HCT116 (cell line): ENCODE measurements around the gene PDF. TPM values are rescaled to one million over a fixed set of nuclear protein-coding genes. Genes with fewer than 3 reads are reported as not detected.

ENCODE experiments used
- ATAC-seq: fragments of 200-7000 bp; cut with Tn5 transposase; 2 replicates; pipeline ENCODE4 v1.9.1; 2020; ENCODE audit warnings: mild to moderate bottlenecking, moderate library complexity
- BruUV-seq: library from RNA; stranded (reverse); fragments of 400-500 nt; replicated peaks from 2 replicates; lab custom pipeline; 2021; lab: Mats Ljungman, UMichigan
- CTCF ChIA-PET: fragments of 300-600 bp; sonication (Branson Sonifier 250); formaldehyde crosslinking; loops from one replicate; lab custom pipeline; 2021; ENCODE audit warnings: antibody characterized with exemption; lab: Charles Lee
- POLR2A ChIA-PET: fragments of 300-600, 350-600 bp; sonication (Branson Sonifier 250); formaldehyde crosslinking; loops from one replicate; lab custom pipeline; 2021; ENCODE audit warnings: antibody characterized with exemption; lab: Charles Lee
- RAD21 ChIA-PET, 2 experiments: fragments of 300-600 bp; sonication (Branson Sonifier 250); formaldehyde crosslinking; loops; one replicate each; lab custom pipeline; 2023; ENCODE audit warnings: low total read pairs in 2 of 2; ENCODE audit not compliant: uncharacterized antibody in 2 of 2, unreplicated experiment in 2 of 2, low non-redundant PET in 1 of 2; lab: Charles Lee
- DNase-seq: peaks from one replicate; pipeline ENCODE4 v3.0.0-alpha.2; 2010; ENCODE audit warnings: low read depth, low spot score
- H2AFZ ChIP-seq: fragments of 200-600 bp; shearing (Covaris generic), sonication (generic); 2 replicates; pipeline ENCODE4 v1.6.1; 2017; ENCODE audit warnings: low read depth, mixed run types, mixed read lengths, antibody characterized with exemption, low read length; ENCODE audit not compliant: poor library complexity, severe bottlenecking
- H3K27ac ChIP-seq: 2 replicates; pipeline ENCODE4 v1.5.1; 2012; ENCODE audit warnings: low read depth, low read length
- H3K27me3 ChIP-seq: fragments of 200-600 bp; sonication (generic); 2 replicates; pipeline ENCODE4 v1.6.1; 2016; ENCODE audit warnings: mixed run types, low read length, mixed read lengths; ENCODE audit not compliant: insufficient read depth
- H3K36me3 ChIP-seq, 2 experiments: fragments of 200-500 bp in 1 of 2; fragments of 200-600 bp in 1 of 2; sonication (Bioruptor generic) in 1 of 2; sonication (generic) in 1 of 2; 2 replicates each; pipeline versions ENCODE4 v1.5.1 to v1.6.1; 2014 to 2016; ENCODE audit warnings: low read length in 2 of 2, inconsistent platforms in 1 of 2, mixed read lengths in 1 of 2, mixed run types in 1 of 2; ENCODE audit not compliant: insufficient read depth in 2 of 2, control insufficient read depth in 1 of 2
- H3K4me1 ChIP-seq, 2 experiments: fragments of 200-600 bp in 1 of 2; sonication (generic) in 1 of 2; 2 replicates each; pipeline versions ENCODE4 v1.5.1 to v1.6.1; 2012 to 2017; ENCODE audit warnings: low read length in 2 of 2, inconsistent platforms in 1 of 2, mild to moderate bottlenecking in 1 of 2, mixed read lengths in 1 of 2, mixed run types in 1 of 2, moderate library complexity in 1 of 2; ENCODE audit not compliant: insufficient read depth in 2 of 2, control insufficient read depth in 1 of 2
- H3K4me2 ChIP-seq: fragments of 200-600 bp; sonication (generic); 2 replicates; pipeline ENCODE4 v1.6.1; 2017; ENCODE audit warnings: mixed run types, low read length, mixed read lengths
- H3K4me3 ChIP-seq, 2 experiments: fragments of 200-600 bp in 1 of 2; sonication (generic) in 1 of 2; replicated peaks in 1 of 2; 2 replicates each; pipeline ENCODE4 v1.5.1; 2011 to 2016; ENCODE audit warnings: low read length in 2 of 2, control low read depth in 1 of 2, low read depth in 1 of 2, mild to moderate bottlenecking in 1 of 2, mixed read lengths in 1 of 2, mixed run types in 1 of 2
- H3K79me2 ChIP-seq: fragments of 200-600 bp; sonication (generic); 2 replicates; pipeline ENCODE4 v1.6.1; 2017; ENCODE audit warnings: mild to moderate bottlenecking, mixed run types, low read length, moderate library complexity, mixed read lengths; ENCODE audit not compliant: insufficient read depth
- H3K9ac ChIP-seq: fragments of 200-600 bp; sonication (generic); 2 replicates; pipeline ENCODE4 v1.6.1; 2016; ENCODE audit warnings: low read length, mixed read lengths
- H3K9me2 ChIP-seq: fragments of 200-600 bp; sonication (generic), shearing (Covaris generic); 2 replicates; pipeline ENCODE4 v1.6.1; 2017; ENCODE audit warnings: mixed run types, mild to moderate bottlenecking, moderate library complexity; ENCODE audit not compliant: insufficient read depth
- H3K9me3 ChIP-seq, 2 experiments: fragments of 200-500 bp in 1 of 2; fragments of 200-600 bp in 1 of 2; sonication (Bioruptor generic) in 1 of 2; sonication (generic) in 1 of 2; 2 replicates each; pipeline ENCODE4 v1.6.1; 2014 to 2017; ENCODE audit warnings: low read length in 2 of 2, mixed read lengths in 2 of 2, inconsistent platforms in 1 of 2, low read depth in 1 of 2, mild to moderate bottlenecking in 1 of 2, mixed run types in 1 of 2, moderate library complexity in 1 of 2; ENCODE audit not compliant: control insufficient read depth in 1 of 2, insufficient read depth in 1 of 2
- H4K20me1 ChIP-seq: fragments of 200-600 bp; sonication (generic), shearing (Covaris generic); 2 replicates; pipeline ENCODE4 v1.6.1; 2017; ENCODE audit warnings: mixed run types, mild to moderate bottlenecking, moderate library complexity; ENCODE audit not compliant: insufficient read depth
- EZH2phosphoT487 ChIP-seq: fragments of 200-600 bp; IDR thresholded peaks from 2 replicates; pipeline ENCODE4 v1.6.1; 2018; ENCODE audit warnings: antibody characterized with exemption, borderline replicate concordance
- FOSL1 ChIP-seq: IDR thresholded peaks from 2 replicates; pipeline ENCODE4 v1.6.1; 2012; ENCODE audit warnings: low read depth
- MAX ChIP-seq: IDR thresholded peaks from 2 replicates; pipeline ENCODE4 v1.6.1; 2012
- POLR2A ChIP-seq: IDR thresholded peaks from 2 replicates; pipeline ENCODE4 v1.7.0; 2011; ENCODE audit warnings: borderline replicate concordance; ENCODE audit not compliant: insufficient read depth, insufficient read length; ENCODE audit errors: extremely low read depth
- SIN3A ChIP-seq: IDR thresholded peaks from 2 replicates; pipeline ENCODE4 v1.6.1; 2012; ENCODE audit warnings: low read depth
- intact Hi-C: fragments of 100-400 bp; cut with micrococcal nuclease; formaldehyde crosslinking; loops from 2 replicates; pipeline ENCODE4 v1.10.0; 2022
- total RNA-seq: library from RNA; stranded (reverse); gene quantifications from one replicate; pipeline ENCODE4 v1.2.1, GENCODE V29; 2021; ENCODE audit not compliant: unreplicated experiment
- TF ChIP-seq, protein P1 (sequence below): IDR thresholded peaks from 2 replicates; pipeline ENCODE4 v1.6.1; 2011; ENCODE audit warnings: mild to moderate bottlenecking, low read length, moderate library complexity; ENCODE audit not compliant: insufficient replicate concordance; ENCODE audit errors: extremely low read depth

Gene PDF
- total RNA-seq, 1 experiment from 2014 or later: 33.9 TPM

DNA sequence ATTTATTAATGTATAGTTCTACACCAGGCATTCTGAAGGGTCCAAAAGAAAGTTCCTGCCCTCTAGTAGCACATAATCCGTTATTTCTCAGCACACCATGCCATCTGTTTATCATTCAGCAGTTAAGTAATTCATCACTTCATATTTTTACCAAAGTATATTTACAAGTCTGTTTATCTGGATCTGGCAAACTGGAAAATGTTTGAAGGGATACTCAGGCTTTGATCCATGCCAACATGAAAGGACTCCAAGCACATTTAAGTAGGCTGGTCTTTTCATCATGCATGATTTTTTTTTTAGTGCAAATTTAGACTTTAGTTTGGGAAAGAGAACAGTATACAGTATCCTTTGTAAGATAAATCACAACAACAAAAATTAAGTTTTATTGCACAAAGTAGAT lies 23.3 kb downstream of the PDF start (continued):
- TF ChIP-seq, protein P1, sequence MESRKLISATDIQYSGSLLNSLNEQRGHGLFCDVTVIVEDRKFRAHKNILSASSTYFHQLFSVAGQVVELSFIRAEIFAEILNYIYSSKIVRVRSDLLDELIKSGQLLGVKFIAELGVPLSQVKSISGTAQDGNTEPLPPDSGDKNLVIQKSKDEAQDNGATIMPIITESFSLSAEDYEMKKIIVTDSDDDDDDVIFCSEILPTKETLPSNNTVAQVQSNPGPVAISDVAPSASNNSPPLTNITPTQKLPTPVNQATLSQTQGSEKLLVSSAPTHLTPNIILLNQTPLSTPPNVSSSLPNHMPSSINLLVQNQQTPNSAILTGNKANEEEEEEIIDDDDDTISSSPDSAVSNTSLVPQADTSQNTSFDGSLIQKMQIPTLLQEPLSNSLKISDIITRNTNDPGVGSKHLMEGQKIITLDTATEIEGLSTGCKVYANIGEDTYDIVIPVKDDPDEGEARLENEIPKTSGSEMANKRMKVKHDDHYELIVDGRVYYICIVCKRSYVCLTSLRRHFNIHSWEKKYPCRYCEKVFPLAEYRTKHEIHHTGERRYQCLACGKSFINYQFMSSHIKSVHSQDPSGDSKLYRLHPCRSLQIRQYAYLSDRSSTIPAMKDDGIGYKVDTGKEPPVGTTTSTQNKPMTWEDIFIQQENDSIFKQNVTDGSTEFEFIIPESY: no peak
- TF ChIP-seq MAX (no peak), SIN3A (no peak), FOSL1 (no peak), POLR2A (no peak), EZH2phosphoT487 (no peak)

DNA sequence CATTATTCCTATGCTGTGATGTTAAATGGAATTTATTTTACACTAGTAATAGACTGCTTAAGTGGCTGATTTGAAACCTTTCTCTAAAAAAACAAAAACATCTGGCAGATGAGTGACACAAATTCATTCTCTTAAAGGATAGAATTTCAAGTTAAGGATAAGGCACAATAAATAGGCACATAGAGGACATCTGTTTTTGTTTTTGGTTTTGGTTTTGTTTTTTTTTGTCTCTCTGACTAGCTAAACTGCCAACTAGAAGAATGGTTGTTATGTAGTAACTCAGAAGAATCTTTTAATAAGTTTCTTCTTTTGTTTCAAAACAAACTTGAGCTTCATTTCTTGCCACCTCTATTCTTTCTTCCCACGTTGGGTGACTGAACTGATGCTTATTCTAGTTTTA lies 24.4 kb downstream of the PDF start:
- H3K9me3 ChIP-seq: no peaks in the 10 kb centered on the region
- no peak overlapping the region for H3K4me3 ChIP-seq
- no peaks in the 10 kb centered on the region for H3K9me2 ChIP-seq
- no peaks in the 10 kb centered on the region for H3K27me3 ChIP-seq
- RAD21 ChIA-PET: no interaction called here
- ATAC-seq (no peak), DNase-seq (no peak)
- peaks cover 0 to 5% of the 10 kb centered on the region in 2 experiments; a peak in 1 of 4 replicates for H3K36me3 ChIP-seq
- intact Hi-C loops: no loop called here
- no peaks in the 10 kb centered on the region for H3K79me2 ChIP-seq
- BruUV-seq: no TSS peak
- no peak for TF ChIP-seq MAX
- CTCF ChIA-PET: interaction anchor here (0.6 kb wide), 1 partner anchor 707 kb away, joined by 3 read pairs; no protein-coding TSS in a partner anchor
- no peak overlapping the region for H3K4me2 ChIP-seq
- H3K4me1 ChIP-seq: peaks cover 4 to 9% of the 10 kb centered on the region in 2 experiments
- no peak overlapping the region for H2AFZ ChIP-seq
- H3K27ac ChIP-seq: no peak overlapping the region
- no peak overlapping the region for H3K9ac ChIP-seq
- no peaks in the 10 kb centered on the region for H4K20me1 ChIP-seq
- POLR2A ChIA-PET: no interaction called here
